GM21576 (cell line): ENCODE data around the gene GPATCH2.

Experiments
- ATAC-seq: cut with Tn5 transposase; IDR thresholded peaks from one replicate; pipeline ENCODE4 v1.9.1; 2021; ENCODE audit warnings: mild to moderate bottlenecking, moderate library complexity; ENCODE audit not compliant: unreplicated experiment

GPATCH2 gene

GRCh38 chr1:217379336-217379735 lies 251.6 kb downstream of the GPATCH2 start:
- no peak for ATAC-seq
